ENCODE results near the gene TRIM24. TPM values are rescaled to one million over a fixed set of nuclear protein-coding genes. Genes with fewer than 3 reads are reported as not detected.
A peak's percentile ranks its signal among the peaks of the same experiment; 100 is the strongest.

TRIM24 gene
- total RNA-seq, 1 donor from 2014 or later, result 93.8 TPM

- no peak for DNase-seq (ENCODE audit: low read depth, low spot score)
- H3K27ac Mint-ChIP-seq (ENCODE audit: unreplicated experiment), result no peak overlapping the region
- peaks cover 64% of the 10 kb centered on the region for H3K4me1 Mint-ChIP-seq
- peaks cover 4% of the 10 kb centered on the region for H3K36me3 Mint-ChIP-seq (ENCODE audit: low read depth)
- no peak for TF ChIP-seq CTCF (conservative IDR thresholded peaks at IDR 0.05)
- no peaks in the 10 kb centered on the region for H3K9me3 Mint-ChIP-seq
- no peaks in the 10 kb centered on the region for H3K27me3 Mint-ChIP-seq (ENCODE audit: low read depth)
- H3K4me3 Mint-ChIP-seq, result peak overlapping the region; percentile 7
Measured at GRCh38 chr7:138468244-138469123, 8.4 kb downstream of the TRIM24 start.

GRCh38 chr7:138470391-138471157, 10.5 kb downstream of the TRIM24 start:
- TF ChIP-seq CTCF (conservative IDR thresholded peaks at IDR 0.05), result no peak
- DNase-seq (ENCODE audit: low read depth, low spot score), result no peak
- Mint-ChIP-seq H3K27ac (ENCODE audit: unreplicated experiment) (no peak overlapping the region), H3K9me3 (no peaks in the 10 kb centered on the region), H3K4me1 (peaks cover 55% of the 10 kb centered on the region), H3K27me3 (ENCODE audit: low read depth) (no peaks in the 10 kb centered on the region), H3K4me3 (no peak overlapping the region), H3K36me3 (ENCODE audit: low read depth) (peaks cover 3% of the 10 kb centered on the region)

- Mint-ChIP-seq H3K9me3 (no peaks in the 10 kb centered on the region), H3K27ac (ENCODE audit: unreplicated experiment) (no peak overlapping the region), H3K4me1 (peaks cover 58% of the 10 kb centered on the region), H3K27me3 (ENCODE audit: low read depth) (no peaks in the 10 kb centered on the region), H3K36me3 (ENCODE audit: low read depth) (peaks cover 3% of the 10 kb centered on the region), H3K4me3 (no peak overlapping the region)
- no peak for TF ChIP-seq CTCF (conservative IDR thresholded peaks at IDR 0.05)
- no peak for DNase-seq (ENCODE audit: low read depth, low spot score)
Measured at GRCh38 chr7:138472292-138473079, 12.4 kb downstream of the TRIM24 start.

GRCh38 chr7:138475377-138475776, 15.3 kb downstream of the TRIM24 start:
- Mint-ChIP-seq H3K9me3 (no peaks in the 10 kb centered on the region), H3K36me3 (ENCODE audit: low read depth) (peaks cover 3% of the 10 kb centered on the region), H3K27ac (ENCODE audit: unreplicated experiment) (no peak overlapping the region), H3K27me3 (ENCODE audit: low read depth) (no peaks in the 10 kb centered on the region), H3K4me1 (peaks cover 53% of the 10 kb centered on the region), H3K4me3 (no peak overlapping the region)
- no peak for DNase-seq (ENCODE audit: low read depth, low spot score)
- TF ChIP-seq CTCF (conservative IDR thresholded peaks at IDR 0.05), result no peak

- H3K4me3 Mint-ChIP-seq, result no peak overlapping the region
- peaks cover 54% of the 10 kb centered on the region for H3K4me1 Mint-ChIP-seq
- TF ChIP-seq CTCF (conservative IDR thresholded peaks at IDR 0.05), result no peak
- peaks cover 3% of the 10 kb centered on the region for H3K36me3 Mint-ChIP-seq (ENCODE audit: low read depth)
- no peaks in the 10 kb centered on the region for H3K27me3 Mint-ChIP-seq (ENCODE audit: low read depth)
- H3K27ac Mint-ChIP-seq (ENCODE audit: unreplicated experiment), result no peak overlapping the region
- no peak for DNase-seq (ENCODE audit: low read depth, low spot score)
- no peaks in the 10 kb centered on the region for H3K9me3 Mint-ChIP-seq
Measured at GRCh38 chr7:138477081-138477578, 17.1 kb downstream of the TRIM24 start.
